GM20000 (cell line): ENCODE data around the gene ACOX3.
A peak's percentile ranks its signal among the peaks of the same experiment; 100 is the strongest.
"Not testable (repeated sequence)": the region's sequence is repeated elsewhere in the genome, so short reads cannot be mapped to it uniquely, and the experiment has no call there.

Experiments
- DNase-seq: peaks from one replicate; pipeline ENCODE4 v3.0.0; 2012; ENCODE audit warnings: low spot score
- TF ChIP-seq, protein P1 (sequence below): IDR thresholded peaks from 2 replicates; pipeline ENCODE4 v1.5.1; 2012; ENCODE audit warnings: mild to moderate bottlenecking, control low read depth; ENCODE audit errors: extremely low read depth, missing control alignments

The ACOX3 gene

DNA sequence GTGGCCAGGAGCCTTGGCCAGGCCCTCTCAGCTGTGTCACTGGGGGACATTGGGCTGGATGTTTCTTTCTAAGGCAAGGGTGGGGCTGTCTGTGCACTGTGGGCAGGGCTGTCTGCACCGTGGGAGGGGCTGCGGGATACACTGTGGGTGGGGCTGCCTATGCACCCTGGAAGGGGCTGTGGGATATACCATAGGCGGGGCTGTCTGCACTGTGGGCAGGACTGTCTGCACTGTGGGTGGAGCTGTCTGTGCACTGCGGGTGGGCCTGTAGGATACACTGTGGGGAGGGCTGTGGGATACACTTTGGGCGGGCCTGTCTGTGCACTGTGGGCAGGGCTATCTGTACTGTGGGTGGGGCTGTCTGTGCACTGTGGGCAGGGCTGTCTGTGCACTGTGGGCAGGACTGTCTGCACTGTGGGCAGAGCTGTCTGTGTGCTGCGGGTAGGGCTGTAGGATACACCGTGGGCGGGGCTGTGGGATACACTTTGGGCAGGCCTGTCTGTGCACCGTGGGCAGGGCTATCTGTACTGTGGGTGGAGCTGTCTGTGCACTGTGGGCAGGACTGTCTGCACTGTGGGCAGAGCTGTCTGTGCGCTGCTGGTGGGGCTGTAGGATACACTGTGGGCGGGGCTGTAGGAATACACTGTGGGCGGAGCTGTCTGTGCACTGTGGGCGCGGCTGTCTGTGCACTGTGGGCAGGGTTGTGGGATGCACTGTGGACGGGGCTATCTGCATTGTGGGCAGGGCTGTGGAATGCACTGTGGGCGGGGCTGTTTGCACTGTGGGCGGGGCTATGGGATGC, 31.1 kb downstream of the ACOX3 start:
- DNase-seq: no peak
- TF ChIP-seq, protein P1, sequence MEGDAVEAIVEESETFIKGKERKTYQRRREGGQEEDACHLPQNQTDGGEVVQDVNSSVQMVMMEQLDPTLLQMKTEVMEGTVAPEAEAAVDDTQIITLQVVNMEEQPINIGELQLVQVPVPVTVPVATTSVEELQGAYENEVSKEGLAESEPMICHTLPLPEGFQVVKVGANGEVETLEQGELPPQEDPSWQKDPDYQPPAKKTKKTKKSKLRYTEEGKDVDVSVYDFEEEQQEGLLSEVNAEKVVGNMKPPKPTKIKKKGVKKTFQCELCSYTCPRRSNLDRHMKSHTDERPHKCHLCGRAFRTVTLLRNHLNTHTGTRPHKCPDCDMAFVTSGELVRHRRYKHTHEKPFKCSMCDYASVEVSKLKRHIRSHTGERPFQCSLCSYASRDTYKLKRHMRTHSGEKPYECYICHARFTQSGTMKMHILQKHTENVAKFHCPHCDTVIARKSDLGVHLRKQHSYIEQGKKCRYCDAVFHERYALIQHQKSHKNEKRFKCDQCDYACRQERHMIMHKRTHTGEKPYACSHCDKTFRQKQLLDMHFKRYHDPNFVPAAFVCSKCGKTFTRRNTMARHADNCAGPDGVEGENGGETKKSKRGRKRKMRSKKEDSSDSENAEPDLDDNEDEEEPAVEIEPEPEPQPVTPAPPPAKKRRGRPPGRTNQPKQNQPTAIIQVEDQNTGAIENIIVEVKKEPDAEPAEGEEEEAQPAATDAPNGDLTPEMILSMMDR: no peak

DNA sequence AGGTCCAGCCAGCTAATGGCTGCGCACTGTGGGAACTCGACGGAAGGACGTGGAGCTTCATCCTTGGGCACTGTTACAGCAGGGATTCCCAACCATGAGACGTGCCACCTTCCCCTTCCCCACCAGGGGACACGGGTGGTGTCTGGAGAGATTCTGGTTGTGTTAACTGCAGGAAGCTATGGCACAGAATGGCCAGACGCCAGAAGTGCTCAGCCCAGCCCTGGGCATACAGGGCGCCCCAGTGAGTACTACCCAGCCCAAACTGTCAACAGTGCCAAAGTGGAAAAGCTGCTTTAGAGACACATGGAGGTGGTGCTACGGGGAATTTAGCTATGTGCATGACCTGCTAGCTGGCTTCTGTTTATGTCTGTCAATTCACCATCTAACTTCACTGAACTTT, 32.8 kb downstream of the ACOX3 start:
- DNase-seq: no peak
- TF ChIP-seq, protein P1: no peak

DNA sequence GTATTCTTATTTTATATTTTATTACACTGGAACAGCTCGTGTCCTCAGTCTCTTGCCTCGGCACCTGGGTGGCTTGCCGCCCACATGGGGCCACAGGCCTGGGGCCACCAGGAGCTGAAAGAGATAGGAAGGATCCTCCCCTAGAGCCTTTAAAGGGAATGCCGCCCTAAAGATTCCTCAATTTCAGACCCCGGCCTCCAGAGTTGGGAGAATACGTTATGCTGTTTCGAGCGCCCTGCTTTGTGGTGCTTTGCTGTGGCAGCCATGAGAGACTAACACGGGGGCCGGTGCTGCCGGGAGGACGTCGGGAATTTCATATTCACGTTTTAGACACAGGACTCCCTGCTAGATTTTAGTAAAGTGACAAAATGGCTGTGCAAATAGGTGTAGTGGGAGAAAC, 33.2 kb downstream of the ACOX3 start:
- DNase-seq: no peak
- TF ChIP-seq, protein P1: no peak

DNA sequence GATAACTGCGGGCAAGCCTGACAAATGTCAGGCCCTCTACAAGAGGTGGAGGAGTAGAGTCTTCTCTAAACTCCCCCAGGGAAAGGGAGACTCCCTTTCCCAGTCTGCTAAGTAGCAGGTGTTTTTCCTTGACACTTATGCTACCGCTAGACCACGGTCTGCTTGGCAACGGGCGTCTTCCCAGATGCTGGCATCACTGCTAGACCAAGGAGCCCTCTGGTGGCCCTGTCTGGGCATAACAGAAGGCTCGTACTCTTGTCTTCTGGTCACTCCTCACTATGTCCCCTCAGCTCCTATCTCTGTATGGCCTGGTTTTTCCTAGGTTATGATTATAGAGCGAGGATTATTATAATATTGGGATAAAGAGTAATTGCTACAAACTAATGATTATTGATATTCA, 33.6 kb downstream of the ACOX3 start:
- DNase-seq: not testable (repeated sequence)
- TF ChIP-seq, protein P1: peak; percentile 6

DNA sequence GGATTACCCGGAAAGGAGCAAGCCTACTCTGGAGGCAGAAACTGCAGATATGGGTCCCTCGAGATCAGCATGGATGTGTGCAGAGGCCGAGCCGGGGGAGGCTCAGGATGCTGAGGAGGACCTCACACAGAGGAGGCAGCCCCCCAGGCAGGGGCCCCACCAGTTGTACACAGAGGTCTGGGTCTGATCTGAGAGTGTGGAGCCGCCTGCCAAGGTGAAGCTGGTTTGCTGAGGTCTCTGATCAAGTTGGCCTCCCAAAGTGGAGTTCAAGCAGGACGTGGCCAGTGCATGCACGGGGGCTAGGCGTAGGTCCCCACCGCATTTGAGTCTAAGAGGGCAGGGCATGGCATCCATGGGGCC, 35.0 kb downstream of the ACOX3 start:
- TF ChIP-seq, protein P1: no peak
- DNase-seq: no peak

DNA sequence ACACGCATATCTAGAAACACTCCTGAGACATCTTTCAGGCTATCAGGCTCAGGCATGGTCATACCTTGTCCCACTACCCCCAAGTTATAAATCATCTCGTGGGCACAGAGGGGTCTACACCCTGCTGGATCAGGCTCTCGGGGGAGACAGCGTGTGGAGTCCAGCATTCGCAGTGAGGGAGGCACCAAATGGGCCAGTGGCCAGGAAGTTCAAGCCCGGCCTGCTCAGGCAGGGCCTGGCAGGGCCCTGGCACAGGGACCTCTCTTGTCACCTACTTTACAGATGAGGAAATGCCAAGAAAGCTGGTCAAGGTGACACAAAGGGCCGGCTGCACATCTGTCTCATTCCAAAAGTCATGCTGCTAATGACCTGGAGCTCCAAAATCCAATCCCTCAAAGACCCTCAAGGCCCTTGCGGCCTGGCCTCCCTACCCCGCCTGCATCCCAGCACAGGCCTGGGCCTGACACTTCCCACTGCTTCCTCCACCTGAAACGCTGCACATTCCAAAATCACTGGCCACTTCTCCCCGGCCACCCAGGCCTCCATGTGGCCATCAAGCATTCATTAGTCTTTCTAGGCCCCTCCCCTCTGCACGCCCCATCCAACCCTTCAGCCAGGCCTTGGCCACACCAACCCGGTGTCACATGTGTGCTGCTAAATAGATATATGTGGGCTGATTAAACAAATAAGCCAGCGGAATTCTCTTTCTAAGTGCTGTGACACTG, 35.6 kb downstream of the ACOX3 start:
- DNase-seq: no peak
- TF ChIP-seq, protein P1: no peak

DNA sequence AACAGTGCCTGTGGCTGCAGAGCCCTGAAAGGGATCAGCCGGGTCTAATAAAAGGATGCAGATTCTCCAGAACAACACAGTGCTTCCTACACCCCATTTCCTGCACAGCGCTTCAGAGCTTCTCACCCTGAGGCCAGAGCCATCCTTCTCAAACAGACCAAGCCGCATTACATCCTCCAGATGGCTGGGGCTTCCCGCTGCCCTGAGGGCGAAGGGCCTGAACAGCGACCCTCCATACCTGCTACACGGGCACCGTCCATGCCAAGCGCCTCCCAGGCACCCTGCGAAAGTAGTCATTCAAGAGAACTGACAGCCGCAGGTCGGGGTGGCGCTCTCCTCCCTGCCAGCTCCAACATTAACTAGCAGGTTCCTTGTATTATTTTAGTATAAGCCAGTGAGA, 36.5 kb downstream of the ACOX3 start:
- TF ChIP-seq, protein P1: no peak
- no peak for DNase-seq
